Left ventricle myocardium superior (tissue), 1 donor: ENCODE results near the gene NRROS. TPM values are rescaled to one million over a fixed set of nuclear protein-coding genes. Genes with fewer than 3 reads are reported as not detected.

Experiments
- ATAC-seq: fragments of 200-7000 bp; cut with Tn5 transposase; one replicate; pipeline ENCODE4 v1.9.1; 2020; ENCODE audit warnings: mild to moderate bottlenecking, moderate library complexity
- DNase-seq: peaks from one replicate; pipeline ENCODE4 v3.0.0-alpha.2; 2020
- intact Hi-C: fragments of 100-400 bp; cut with micrococcal nuclease; formaldehyde crosslinking; loops from one replicate; pipeline ENCODE4 v1.11.0; 2022
- total RNA-seq: library from RNA; stranded (reverse); fragmentation: NEBNext Ultra II Directional; extraction: Animal tissue kit (Norgen Biotek cat#: 25700); gene quantifications from one replicate; pipeline ENCODE4 v1.2.1, GENCODE V29; 2021
- donor health status: DM: no; HTN: yes; CAD: no; lungs with severe emphysema.

The NRROS gene
- total RNA-seq, 1 donor from 2014 or later: 2.3 TPM

DNA sequence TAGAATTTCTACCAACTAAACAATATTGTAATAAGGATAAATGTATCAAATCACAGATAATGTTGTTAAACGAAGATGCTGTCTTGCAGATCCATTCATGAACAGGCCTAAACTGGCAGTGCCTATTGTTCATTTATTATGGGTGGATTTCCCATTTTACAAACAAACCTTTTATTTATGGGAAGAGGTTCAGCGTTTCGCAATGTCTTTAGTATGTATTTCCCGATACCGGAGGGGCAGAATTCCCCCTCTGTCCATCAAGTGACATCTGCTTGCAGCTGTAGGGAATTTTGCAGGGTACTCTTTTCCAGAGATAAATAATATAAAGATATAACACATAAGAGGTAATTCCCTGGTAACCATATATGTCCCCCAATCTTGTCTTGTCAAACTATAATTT, 66.8 kb downstream of the NRROS start:
- DNase-seq (no peak), ATAC-seq (no peak)
- intact Hi-C loops: no loop called here

- intact Hi-C loops: no loop called here
- no peak for DNase-seq
- no peak for ATAC-seq
Measured at GRCh38 chr3:196706731-196707130, 67.2 kb downstream of the NRROS start.

DNA sequence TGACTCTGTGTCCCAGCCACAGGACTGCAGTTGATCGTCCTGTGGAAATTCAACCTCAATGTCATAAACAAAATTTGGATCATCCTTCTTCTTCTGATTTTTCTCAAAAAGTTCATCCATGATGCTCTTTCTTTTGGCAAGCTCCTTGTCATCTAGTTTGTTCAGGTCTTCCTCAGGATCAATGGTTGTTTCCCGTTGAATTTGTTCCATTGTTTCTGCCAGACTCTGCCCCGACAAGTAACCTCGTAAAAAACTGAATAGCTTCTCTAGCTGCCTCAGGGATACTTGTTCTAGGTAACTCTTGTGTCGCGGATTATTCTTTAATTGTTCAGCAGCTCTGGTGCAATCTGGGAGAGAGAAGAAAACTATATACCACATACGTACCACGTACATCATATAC, 68.1 kb downstream of the NRROS start:
- DNase-seq (no peak), ATAC-seq (no peak)
- intact Hi-C loops: no loop called here

- no peak for ATAC-seq
- no peak for DNase-seq
- intact Hi-C loops: no loop called here
Measured at GRCh38 chr3:196708467-196708866, 69.0 kb downstream of the NRROS start.

Other genes starting within 250 kb of the NRROS start
- gene UBXN7, start 207.3 kb upstream of the NRROS start, total RNA-seq: 36.0 TPM
- gene RNF168, start 135.9 kb upstream of the NRROS start, total RNA-seq: 23.2 TPM
- 110 TPM for gene SMCO1, start 124.3 kb upstream of the NRROS start, total RNA-seq
- 7.6 TPM for gene WDR53, start 71.1 kb upstream of the NRROS start, total RNA-seq
- 9.1 TPM for gene FBXO45, start 71.0 kb upstream of the NRROS start, total RNA-seq
- 1.0 TPM for gene CEP19, start 72.6 kb downstream of the NRROS start, total RNA-seq
- 14.1 TPM for gene PIGX, start 72.7 kb downstream of the NRROS start, total RNA-seq
- 43.5 TPM for gene PAK2, start 100.2 kb downstream of the NRROS start, total RNA-seq
- 19.6 TPM for gene SENP5, start 228.2 kb downstream of the NRROS start, total RNA-seq